Testis (tissue), 2 donors: Measurements from ENCODE around the gene LPP.

Experiments
- CTCF ChIP-seq, 3 experiments: fragments of 450-650 bp in 2 of 3; fragments of 200-600 bp in 1 of 3; sonication (generic) in 1 of 3; IDR thresholded peaks; one replicate each; pipeline ENCODE4 v1.5.1; 2016 to 2019; ENCODE audit warnings: antibody characterized with exemption in 3 of 3, mild to moderate bottlenecking in 2 of 3, moderate library complexity in 1 of 3
- POLR2A ChIP-seq: fragments of 450-650 bp; IDR thresholded peaks from one replicate; pipeline ENCODE4 v1.6.1; 2017; ENCODE audit warnings: antibody characterized with exemption, mild to moderate bottlenecking, moderate library complexity

- no peak for TF ChIP-seq CTCF (IDR thresholded peaks at IDR 0.05)
- TF ChIP-seq POLR2A, result no peak
Measured at GRCh38 chr3:188869628-188870027, 715.7 kb downstream of the LPP start.
